ENCODE measurements around the gene VSIG2. TPM values are rescaled to one million over a fixed set of nuclear protein-coding genes. Genes with fewer than 3 reads are reported as not detected.
A peak's percentile ranks its signal among the peaks of the same experiment; 100 is the strongest.

The VSIG2 gene
- total and polyA plus RNA-seq, 2 experiments from 2014 or later = 22.9 to 34.3 TPM

- Histone ChIP-seq H3K27ac (peak overlapping the region; percentile 100), H3K9me3 (ENCODE audit: low read depth) (no peaks in the 10 kb centered on the region), H3K4me1 (ENCODE audit: insufficient read depth) (peaks cover 21% of the 10 kb centered on the region), H4K20me1 (ENCODE audit: insufficient read depth, poor library complexity, severe bottlenecking) (peaks cover 36% of the 10 kb centered on the region), H3K9me2 (replicated peaks; ENCODE audit: insufficient read depth) (no peaks in the 10 kb centered on the region), H3K36me3 (replicated peaks; ENCODE audit: insufficient read depth, low read depth) (no peaks in the 10 kb centered on the region), H2AFZ (peak overlapping the region; percentile 94), H3K4me3 (peak overlapping the region; percentile 73), H3K27me3 (no peaks in the 10 kb centered on the region), H3K4me2 (peak overlapping the region; percentile 83), H3K79me2 (peaks cover 49% of the 10 kb centered on the region)
- peak; percentile 64 for DNase-seq (ENCODE audit: low spot score)
- TF ChIP-seq EZH2 (IDR thresholded peaks at IDR 0.05; ENCODE audit: borderline replicate concordance) (no peak), CTCF (IDR thresholded peaks at IDR 0.05; ENCODE audit: poor library complexity) (no peak), EZH2phosphoT487 (IDR thresholded peaks at IDR 0.05; ENCODE audit: low read depth, severe bottlenecking, unreplicated experiment) (no peak)
- whole genome bisulfite sequencing (ENCODE audit: low lambda C conversion rate, missing lambda C conversion rate) = 1% methylated on average over 56 of the region's 83 CpGs
Observed at GRCh38 chr11:124799348-124800225, 47.5 kb upstream of the VSIG2 start.

- peak overlapping the region; percentile 100 for H3K27ac ChIP-seq
- no peaks in the 10 kb centered on the region for H3K36me3 ChIP-seq (replicated peaks; ENCODE audit: insufficient read depth, low read depth)
- peak overlapping the region; percentile 73 for H3K4me3 ChIP-seq
- no peaks in the 10 kb centered on the region for H3K9me3 ChIP-seq (ENCODE audit: low read depth)
- H3K27me3 ChIP-seq = no peaks in the 10 kb centered on the region
- peaks cover 56% of the 10 kb centered on the region for H3K79me2 ChIP-seq
- TF ChIP-seq EZH2 (IDR thresholded peaks at IDR 0.05; ENCODE audit: borderline replicate concordance) = no peak
- no peak for TF ChIP-seq EZH2phosphoT487 (IDR thresholded peaks at IDR 0.05; ENCODE audit: low read depth, severe bottlenecking, unreplicated experiment)
- TF ChIP-seq CTCF (IDR thresholded peaks at IDR 0.05; ENCODE audit: poor library complexity) = no peak
- H3K9me2 ChIP-seq (replicated peaks; ENCODE audit: insufficient read depth) = no peaks in the 10 kb centered on the region
- H3K4me2 ChIP-seq = peak overlapping the region; percentile 83
- WGBS (ENCODE audit: low lambda C conversion rate, missing lambda C conversion rate) = 2% methylated on average over 8 of the region's 8 CpGs
- H2AFZ ChIP-seq = peak overlapping the region; percentile 94
- peaks cover 21% of the 10 kb centered on the region for H3K4me1 ChIP-seq (ENCODE audit: insufficient read depth)
- peak; percentile 56 for DNase-seq (ENCODE audit: low spot score)
- H4K20me1 ChIP-seq (ENCODE audit: insufficient read depth, poor library complexity, severe bottlenecking) = peaks cover 42% of the 10 kb centered on the region
Observed at GRCh38 chr11:124798991-124799347, 46.9 kb upstream of the VSIG2 start.

GRCh38 chr11:124796312-124796711 lies 44.3 kb upstream of the VSIG2 start:
- Histone ChIP-seq H3K9me3 (ENCODE audit: low read depth) (no peaks in the 10 kb centered on the region), H3K36me3 (replicated peaks; ENCODE audit: insufficient read depth, low read depth) (no peaks in the 10 kb centered on the region), H3K9me2 (replicated peaks; ENCODE audit: insufficient read depth) (no peaks in the 10 kb centered on the region), H3K79me2 (peaks cover 82% of the 10 kb centered on the region), H3K27me3 (no peaks in the 10 kb centered on the region), H3K27ac (no peak overlapping the region), H4K20me1 (ENCODE audit: insufficient read depth, poor library complexity, severe bottlenecking) (peaks cover 69% of the 10 kb centered on the region), H3K4me2 (no peak overlapping the region), H3K4me1 (ENCODE audit: insufficient read depth) (peaks cover 18% of the 10 kb centered on the region), H3K4me3 (no peak overlapping the region), H2AFZ (no peak overlapping the region)
- TF ChIP-seq EZH2phosphoT487 (IDR thresholded peaks at IDR 0.05; ENCODE audit: low read depth, severe bottlenecking, unreplicated experiment) = no peak
- TF ChIP-seq CTCF (IDR thresholded peaks at IDR 0.05; ENCODE audit: poor library complexity) = no peak
- TF ChIP-seq EZH2 (IDR thresholded peaks at IDR 0.05; ENCODE audit: borderline replicate concordance) = no peak
- no peak for DNase-seq (ENCODE audit: low spot score)
- 94% methylated on average over 3 of the region's 3 CpGs for WGBS (ENCODE audit: low lambda C conversion rate, missing lambda C conversion rate)

Measured in hepatocyte (in vitro differentiated cells).